ENCODE data around the gene PCCB.

GRCh38 chr3:136207489-136208115, 42.5 kb upstream of the PCCB start:
- TF ChIP-seq CTCF (IDR thresholded peaks at IDR 0.05) (no peak), ZFX (IDR thresholded peaks at IDR 0.05; ENCODE audit: borderline replicate concordance) (no peak)

Measured in 22Rv1 (cell line).